ENCODE measurements around the gene NBPF15.
"Not testable (repeated sequence)": the region's sequence is repeated elsewhere in the genome, so short reads cannot be mapped to it uniquely, and the experiment has no call there.

The NBPF15 gene

DNA sequence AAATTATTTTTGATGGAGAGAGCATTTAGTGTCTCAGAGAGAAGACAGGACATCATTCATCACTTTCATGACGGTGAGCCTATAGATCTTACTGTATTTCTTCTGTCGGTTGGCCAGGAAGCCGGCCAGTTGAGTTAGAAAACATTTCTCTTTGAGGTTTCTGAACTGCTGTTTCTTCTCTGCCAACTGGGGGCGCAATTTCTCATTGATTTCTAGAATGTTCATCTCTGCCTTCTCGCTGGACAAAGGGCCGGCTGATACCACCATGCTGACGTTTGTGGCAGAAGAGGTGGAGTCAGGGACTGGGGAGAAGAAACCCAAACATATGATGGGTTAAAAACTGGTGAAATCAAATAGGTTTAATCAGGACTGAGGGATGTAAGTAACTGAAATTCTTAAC lies 21.7 kb downstream of the NBPF15 start:
- H3K4me3 ChIP-seq (ENCODE audit: low read depth, low read length); H3K27ac ChIP-seq; H3K36me3 ChIP-seq (replicated peaks); in situ Hi-C loops (cut with HindIII; ENCODE audit: low pct_ligation_motif_present, low sequenced_read_pairs); H3K27me3 ChIP-seq (replicated peaks): not testable (repeated sequence)
- TF ChIP-seq CTCF (IDR thresholded peaks at IDR 0.05; ENCODE audit: low read depth, low read length, missing control alignments) = peak; percentile 19
- DNase-seq = peak; percentile 47

DNA sequence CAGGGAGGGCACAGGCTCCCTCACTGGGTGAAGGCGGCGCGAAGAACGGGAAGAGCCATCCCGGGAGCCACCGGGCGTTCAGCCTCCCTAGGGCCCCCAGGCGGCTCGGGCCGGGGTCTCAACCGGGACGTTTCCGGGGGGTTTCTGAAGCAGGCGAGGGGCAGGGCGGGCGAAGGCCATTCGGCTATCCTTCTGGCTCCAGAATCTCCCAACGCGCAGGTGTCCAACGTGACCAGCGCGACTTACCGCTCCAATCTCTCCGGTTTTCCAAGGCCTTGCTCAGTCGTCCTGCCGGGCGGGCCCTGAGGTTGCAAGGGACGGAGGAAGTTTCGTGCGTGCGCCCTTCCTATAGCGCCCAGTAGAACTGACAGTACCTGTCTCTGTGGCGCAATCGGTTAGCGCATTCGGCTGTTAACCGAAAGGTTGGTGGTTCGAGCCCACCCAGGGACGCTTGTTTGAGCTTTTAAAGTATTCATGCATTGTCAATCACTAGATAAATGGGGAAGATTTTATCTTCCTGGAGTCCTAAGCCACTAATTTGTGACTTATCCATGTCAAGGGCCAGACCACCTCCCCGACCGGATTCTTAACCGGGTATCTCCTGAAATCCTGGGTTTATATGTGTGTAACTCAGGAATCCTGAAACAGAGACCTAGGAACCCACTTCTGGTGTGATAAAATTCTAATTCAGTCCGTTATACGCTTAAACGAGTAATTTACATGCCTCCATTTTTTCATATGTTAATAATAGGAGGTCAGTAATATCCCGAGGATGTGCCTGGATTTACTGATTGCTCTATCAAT lies 42.4 kb downstream of the NBPF15 start:
- H3K27me3 ChIP-seq (replicated peaks); H3K27ac ChIP-seq; H3K36me3 ChIP-seq (replicated peaks); in situ Hi-C loops (cut with HindIII; ENCODE audit: low pct_ligation_motif_present, low sequenced_read_pairs): not testable (repeated sequence)
- peak; percentile 77 for DNase-seq
- peak overlapping the region; percentile 51 for H3K4me3 ChIP-seq (ENCODE audit: low read depth, low read length)

DNA sequence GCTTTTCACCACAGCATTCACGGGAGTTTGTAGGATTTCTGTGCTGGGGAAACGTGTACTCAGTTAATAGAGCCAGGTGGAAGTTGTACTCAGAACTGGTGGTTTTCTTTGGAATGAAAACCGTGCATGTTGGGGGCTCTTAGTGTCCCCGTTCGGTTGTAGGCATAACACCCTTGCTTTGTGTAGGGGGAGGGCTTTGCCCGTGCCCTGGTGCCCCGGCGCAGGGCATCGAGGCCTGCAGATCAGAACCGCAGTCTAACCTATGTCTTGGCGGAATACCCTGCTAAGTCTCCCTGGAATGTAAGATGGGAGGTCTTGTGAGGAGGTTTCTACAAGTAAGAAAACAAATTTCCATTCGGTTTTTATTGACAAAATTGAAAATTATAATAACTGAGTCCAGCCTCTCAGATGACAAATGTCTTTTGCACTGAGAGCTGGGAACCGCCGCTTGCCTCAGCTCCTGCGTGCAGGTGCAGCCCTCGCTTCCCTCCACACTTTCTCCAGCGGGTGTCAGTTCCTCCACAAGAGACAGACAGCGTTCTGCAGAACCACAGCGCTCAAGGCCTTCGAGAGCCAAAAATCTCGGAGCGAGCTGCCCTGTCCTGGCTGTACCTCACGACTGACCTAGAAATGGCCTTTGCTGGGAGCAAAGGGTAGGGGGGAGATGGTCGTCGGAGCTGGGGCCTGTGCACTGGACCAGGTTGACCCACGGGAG lies 47.9 kb downstream of the NBPF15 start:
- H3K27ac ChIP-seq; DNase-seq; H3K36me3 ChIP-seq (replicated peaks); H3K27me3 ChIP-seq (replicated peaks); in situ Hi-C loops (cut with HindIII; ENCODE audit: low pct_ligation_motif_present, low sequenced_read_pairs): not testable (repeated sequence)
- peak overlapping the region; percentile 26 for H3K4me3 ChIP-seq (ENCODE audit: low read depth, low read length)

GRCh38 chr1:144412491-144413403 lies 48.7 kb downstream of the NBPF15 start:
- H3K36me3 ChIP-seq (replicated peaks); H3K27me3 ChIP-seq (replicated peaks); in situ Hi-C loops (cut with HindIII; ENCODE audit: low pct_ligation_motif_present, low sequenced_read_pairs): not testable (repeated sequence)
- DNase-seq = peak; percentile 100
- Histone ChIP-seq H3K4me3 (ENCODE audit: low read depth, low read length) (peak overlapping the region; percentile 26), H3K27ac (peak overlapping the region; percentile 29)

GRCh38 chr1:144412068-144412471 lies 49.4 kb downstream of the NBPF15 start:
- in situ Hi-C loops (cut with HindIII; ENCODE audit: low pct_ligation_motif_present, low sequenced_read_pairs); H3K4me3 ChIP-seq (ENCODE audit: low read depth, low read length); H3K27me3 ChIP-seq (replicated peaks); H3K36me3 ChIP-seq (replicated peaks): not testable (repeated sequence)
- H3K27ac ChIP-seq = peak overlapping the region; percentile 29
- peak; percentile 91 for DNase-seq

- DNase-seq = peak; percentile 59
- H3K4me3 ChIP-seq (ENCODE audit: low read depth, low read length); H3K27me3 ChIP-seq (replicated peaks); H3K36me3 ChIP-seq (replicated peaks); in situ Hi-C loops (cut with HindIII; ENCODE audit: low pct_ligation_motif_present, low sequenced_read_pairs); H3K27ac ChIP-seq: not testable (repeated sequence)
These were observed 58.7 kb downstream of the NBPF15 start for GRCh38 chr1:144402807-144403206.

DNA sequence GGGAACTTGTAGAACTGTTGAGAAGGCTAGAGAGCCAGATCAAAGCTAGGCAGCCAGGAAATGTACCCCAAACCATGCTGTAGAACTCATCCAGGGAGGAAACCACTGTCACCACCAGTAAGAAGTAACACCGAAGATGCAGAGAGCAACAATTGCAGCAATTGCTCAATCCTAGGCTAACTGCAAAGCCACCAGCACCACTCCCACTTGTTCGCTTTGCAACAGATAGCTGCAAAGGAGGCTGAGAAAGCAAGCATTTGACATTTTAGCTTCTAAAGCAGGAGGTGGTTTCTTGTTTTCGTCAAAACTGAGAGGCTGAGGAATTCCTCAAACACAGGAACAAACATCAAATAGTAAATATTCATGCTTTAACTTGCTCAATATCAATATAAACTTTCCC lies 89.8 kb downstream of the NBPF15 start:
- DNase-seq; H3K36me3 ChIP-seq (replicated peaks); H3K4me3 ChIP-seq (ENCODE audit: low read depth, low read length); in situ Hi-C loops (cut with HindIII; ENCODE audit: low pct_ligation_motif_present, low sequenced_read_pairs); H3K27me3 ChIP-seq (replicated peaks); H3K27ac ChIP-seq: not testable (repeated sequence)

Data from brain microvascular endothelial cell (primary cell).